AG09309 (cell line): ENCODE measurements around the gene PCMTD2.
"Not testable (repeated sequence)": the region's sequence is repeated elsewhere in the genome, so short reads cannot be mapped to it uniquely, and the experiment has no call there.

Experiments
- DNase-seq: peaks from one replicate; pipeline ENCODE4 v3.0.0-alpha.2; 2010; ENCODE audit warnings: low read depth
- H3K4me3 ChIP-seq: 2 replicates; pipeline ENCODE4 v1.5.1; 2011; ENCODE audit warnings: mild to moderate bottlenecking, low read depth, low read length, moderate library complexity; ENCODE audit not compliant: control insufficient read depth
- TF ChIP-seq, protein P1 (sequence below): IDR thresholded peaks from 2 replicates; pipeline ENCODE4 v1.5.1; 2011; ENCODE audit warnings: mild to moderate bottlenecking, low read depth, low read length, inconsistent platforms; ENCODE audit not compliant: insufficient read depth, control insufficient read depth; ENCODE audit errors: missing control alignments

PCMTD2 gene

GRCh38 chr20:64231621-64232550, 23.7 kb upstream of the PCMTD2 start:
- DNase-seq: no peak
- TF ChIP-seq, protein P1, sequence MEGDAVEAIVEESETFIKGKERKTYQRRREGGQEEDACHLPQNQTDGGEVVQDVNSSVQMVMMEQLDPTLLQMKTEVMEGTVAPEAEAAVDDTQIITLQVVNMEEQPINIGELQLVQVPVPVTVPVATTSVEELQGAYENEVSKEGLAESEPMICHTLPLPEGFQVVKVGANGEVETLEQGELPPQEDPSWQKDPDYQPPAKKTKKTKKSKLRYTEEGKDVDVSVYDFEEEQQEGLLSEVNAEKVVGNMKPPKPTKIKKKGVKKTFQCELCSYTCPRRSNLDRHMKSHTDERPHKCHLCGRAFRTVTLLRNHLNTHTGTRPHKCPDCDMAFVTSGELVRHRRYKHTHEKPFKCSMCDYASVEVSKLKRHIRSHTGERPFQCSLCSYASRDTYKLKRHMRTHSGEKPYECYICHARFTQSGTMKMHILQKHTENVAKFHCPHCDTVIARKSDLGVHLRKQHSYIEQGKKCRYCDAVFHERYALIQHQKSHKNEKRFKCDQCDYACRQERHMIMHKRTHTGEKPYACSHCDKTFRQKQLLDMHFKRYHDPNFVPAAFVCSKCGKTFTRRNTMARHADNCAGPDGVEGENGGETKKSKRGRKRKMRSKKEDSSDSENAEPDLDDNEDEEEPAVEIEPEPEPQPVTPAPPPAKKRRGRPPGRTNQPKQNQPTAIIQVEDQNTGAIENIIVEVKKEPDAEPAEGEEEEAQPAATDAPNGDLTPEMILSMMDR: no peak
- no peak overlapping the region for H3K4me3 ChIP-seq

- TF ChIP-seq, protein P1: no peak
- DNase-seq: no peak
- no peak overlapping the region for H3K4me3 ChIP-seq
Measured at GRCh38 chr20:64232794-64233193, 22.8 kb upstream of the PCMTD2 start.

GRCh38 chr20:64233725-64234124, 21.8 kb upstream of the PCMTD2 start:
- DNase-seq: no peak
- TF ChIP-seq, protein P1: no peak
- no peak overlapping the region for H3K4me3 ChIP-seq

DNA sequence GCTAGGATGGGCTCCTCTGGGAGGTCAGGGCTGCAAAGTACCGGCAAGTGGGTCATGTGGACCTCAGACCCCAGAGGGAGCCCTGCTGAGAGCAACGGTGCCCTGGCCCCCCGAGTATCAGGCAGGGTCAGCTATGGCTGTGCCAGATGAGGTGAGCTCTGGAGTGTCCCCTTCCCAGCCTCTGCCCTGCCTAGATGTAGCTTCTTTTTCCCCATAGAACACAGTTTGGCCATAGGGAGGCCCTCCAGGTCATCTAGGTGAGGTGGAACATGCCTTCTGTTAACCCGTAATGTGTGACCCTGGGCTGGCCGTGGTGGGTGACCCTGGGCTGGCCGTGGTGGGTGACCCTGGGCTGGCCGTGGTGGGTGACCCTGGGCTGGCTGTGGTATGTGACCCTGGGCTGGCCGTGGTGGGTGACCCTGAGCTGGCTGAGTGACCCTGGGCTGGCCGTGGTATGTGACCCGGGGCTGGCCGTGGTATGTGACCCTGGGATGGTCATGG, 21.2 kb upstream of the PCMTD2 start:
- TF ChIP-seq, protein P1: no peak
- no peak overlapping the region for H3K4me3 ChIP-seq
- no peak for DNase-seq

- not testable (repeated sequence) for H3K4me3 ChIP-seq, DNase-seq
Measured at GRCh38 chr20:64234921-64235565, 20.5 kb upstream of the PCMTD2 start.

DNA sequence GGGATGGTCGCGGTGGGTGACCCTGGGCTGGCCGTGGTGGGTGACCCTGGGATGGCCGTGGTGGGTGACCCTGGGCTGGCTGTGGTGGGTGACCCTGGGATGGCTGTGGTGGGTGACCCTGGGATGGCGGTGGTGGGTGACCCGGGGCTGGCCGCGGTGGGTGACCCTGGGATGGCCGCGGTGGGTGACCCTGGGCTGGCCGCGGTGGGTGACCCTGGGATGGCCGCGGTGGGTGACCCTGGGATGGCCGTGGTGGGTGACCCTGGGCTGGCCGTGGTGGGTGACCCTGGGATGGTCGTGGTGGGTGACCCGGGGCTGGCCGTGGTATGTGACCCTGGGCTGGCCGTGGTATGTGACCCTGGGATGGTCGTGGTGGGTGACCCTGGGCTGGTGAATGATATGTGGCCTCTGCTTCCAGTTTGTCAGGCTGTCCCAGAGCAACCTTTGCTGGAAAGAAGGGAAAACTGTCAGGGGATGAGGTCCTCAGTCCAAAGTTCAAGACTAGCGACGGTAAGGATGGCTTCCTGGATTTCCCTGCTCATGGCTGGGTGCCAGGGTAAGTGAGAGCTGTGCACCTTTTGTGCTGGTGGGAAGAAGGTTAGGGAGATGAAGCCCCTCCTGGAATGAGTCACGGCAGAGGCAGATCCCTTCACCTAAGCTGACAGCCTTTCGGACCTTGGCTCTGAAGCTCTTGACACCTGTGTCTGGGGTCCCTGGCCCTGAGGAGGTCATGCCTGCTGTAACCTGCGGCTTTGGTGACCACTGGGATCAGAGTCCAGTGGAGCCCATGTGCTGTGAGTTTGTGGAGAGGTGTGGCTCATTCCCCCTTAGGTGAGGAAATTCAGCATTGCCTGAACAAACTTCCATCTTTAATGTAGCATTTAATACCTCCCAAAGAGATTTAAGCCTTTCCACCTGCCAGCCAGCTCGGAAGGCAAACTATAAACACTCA, 19.1 kb upstream of the PCMTD2 start:
- no peak overlapping the region for H3K4me3 ChIP-seq
- no peak for DNase-seq
- TF ChIP-seq, protein P1: no peak
